CD4-positive, alpha-beta T cell treated with Interleukin-4 for 1 hour (primary cell): Measurements from ENCODE around the gene EZH1.
"Not testable (repeated sequence)": the region's sequence is repeated elsewhere in the genome, so short reads cannot be mapped to it uniquely, and the experiment has no call there.

Source experiments
- DNase-seq, 2 donors: peaks; one replicate each; pipeline ENCODE4 v3.0.0-alpha.2; 2020 to 2022

The EZH1 gene

DNA sequence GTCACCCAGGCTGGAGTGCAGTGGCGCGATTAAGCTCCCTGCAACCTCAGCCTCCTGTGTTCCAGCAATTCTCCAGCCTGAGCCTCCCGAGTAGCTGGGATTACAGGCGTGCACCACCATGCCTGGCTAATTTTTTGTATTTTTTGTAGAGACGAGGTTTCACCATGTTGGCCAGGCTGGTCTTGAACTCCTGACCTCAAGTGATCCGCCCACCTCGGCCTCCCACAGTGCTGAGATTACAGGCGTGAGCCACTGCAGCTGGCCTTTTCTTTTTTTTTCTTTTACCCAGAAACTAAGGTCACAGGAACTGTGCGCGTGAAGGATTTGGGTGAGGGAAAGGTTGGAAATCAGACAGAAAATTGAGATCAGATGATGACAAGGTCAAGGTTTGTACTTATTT is 25.1 kb upstream of the EZH1 start:
- DNase-seq = not testable (repeated sequence)

GRCh38 chr17:42768006-42768405 is 23.2 kb upstream of the EZH1 start:
- not testable (repeated sequence) for DNase-seq

GRCh38 chr17:42767512-42767911 is 22.7 kb upstream of the EZH1 start:
- DNase-seq = no peak

DNA sequence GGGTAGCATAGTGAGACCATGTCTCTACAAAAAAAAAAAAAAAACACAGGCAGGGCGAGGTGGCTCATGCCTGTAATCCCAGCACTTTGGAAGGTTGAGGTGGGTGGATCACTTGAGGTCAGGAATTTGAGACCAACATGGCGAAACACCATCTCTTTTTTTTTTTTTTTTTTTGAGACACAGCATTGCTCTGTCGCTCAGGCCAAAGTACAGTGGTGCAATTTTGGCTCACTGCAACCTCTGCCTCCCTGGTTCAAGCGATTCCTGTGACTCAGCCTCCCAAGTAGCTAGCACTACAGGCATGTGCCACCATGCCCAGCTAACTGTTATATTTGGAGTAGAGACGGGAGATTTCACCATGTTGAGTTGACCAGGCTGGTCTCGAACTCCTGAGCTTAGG is 21.3 kb upstream of the EZH1 start:
- no peak for DNase-seq

DNA sequence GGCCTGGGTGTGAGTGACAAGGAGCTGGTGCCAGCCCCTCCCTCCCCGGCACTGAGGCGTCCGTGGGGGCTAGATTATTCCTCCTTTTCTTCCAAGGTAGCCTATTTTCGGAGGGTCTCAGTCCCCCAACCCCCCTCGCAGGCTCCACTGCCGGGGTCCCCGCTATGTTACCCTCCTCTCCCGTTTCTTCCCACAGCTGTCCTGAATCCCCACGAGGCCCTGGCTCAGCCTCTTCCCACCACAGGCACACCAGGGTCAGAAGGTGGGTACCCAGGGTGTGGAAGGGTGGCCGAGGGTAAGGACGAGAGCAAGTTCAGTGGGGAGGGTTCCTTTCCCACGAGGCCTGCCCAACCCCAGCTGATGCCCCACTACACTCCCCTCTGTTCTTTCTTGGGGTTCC is 16.8 kb upstream of the EZH1 start:
- DNase-seq = no peak

DNA sequence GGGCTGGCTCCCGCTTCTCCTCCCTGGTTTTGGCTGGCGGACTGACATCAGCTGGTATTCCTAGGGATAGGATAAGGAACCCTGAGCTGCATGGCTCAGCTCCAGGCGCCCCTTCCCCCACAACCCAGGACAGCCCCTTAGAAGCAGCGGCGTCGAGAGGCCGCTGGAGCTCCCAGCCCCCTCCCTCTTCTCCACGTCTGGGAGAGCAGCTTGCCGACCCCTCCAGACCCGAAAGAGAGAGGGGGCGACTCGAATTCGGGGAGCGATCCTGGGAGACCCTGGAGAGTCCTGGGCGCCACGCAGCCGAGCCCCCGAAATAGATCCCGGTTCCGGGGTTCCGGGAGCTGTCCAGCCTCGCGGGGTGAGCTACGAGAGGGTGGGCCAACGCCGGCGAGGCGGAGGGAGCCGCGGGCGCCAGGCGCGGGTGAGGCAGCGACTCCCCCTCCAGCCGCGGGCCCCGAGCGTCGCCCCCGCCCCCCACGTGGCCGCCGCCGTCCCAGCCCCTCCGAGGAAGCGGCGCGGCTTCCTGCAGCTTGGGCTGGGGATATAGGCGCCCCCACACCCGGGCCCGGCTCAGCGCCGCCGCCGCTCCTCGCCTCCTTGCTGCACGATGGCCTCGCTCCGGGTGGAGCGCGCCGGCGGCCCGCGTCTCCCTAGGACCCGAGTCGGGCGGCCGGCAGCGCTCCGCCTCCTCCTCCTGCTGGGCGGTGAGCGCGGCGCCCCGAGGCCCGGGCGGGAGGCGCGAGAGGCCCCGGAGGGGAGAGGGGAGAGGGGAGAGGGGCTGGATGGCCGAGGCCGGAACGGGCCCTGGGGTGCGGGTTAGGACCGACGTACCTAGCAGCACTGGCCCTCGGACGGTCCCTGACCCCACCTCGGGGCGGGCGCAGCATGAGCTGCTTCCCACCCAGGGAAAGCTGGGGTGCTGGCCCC is 16.1 kb upstream of the EZH1 start, which contains the start of gene RAMP2:
Gene RAMP2, plus strand, starts transcription at position 576 of the 930 bp plus-strand sequence. Its CDS starts 35 bp downstream, at position 611.
- no peak for DNase-seq

DNA sequence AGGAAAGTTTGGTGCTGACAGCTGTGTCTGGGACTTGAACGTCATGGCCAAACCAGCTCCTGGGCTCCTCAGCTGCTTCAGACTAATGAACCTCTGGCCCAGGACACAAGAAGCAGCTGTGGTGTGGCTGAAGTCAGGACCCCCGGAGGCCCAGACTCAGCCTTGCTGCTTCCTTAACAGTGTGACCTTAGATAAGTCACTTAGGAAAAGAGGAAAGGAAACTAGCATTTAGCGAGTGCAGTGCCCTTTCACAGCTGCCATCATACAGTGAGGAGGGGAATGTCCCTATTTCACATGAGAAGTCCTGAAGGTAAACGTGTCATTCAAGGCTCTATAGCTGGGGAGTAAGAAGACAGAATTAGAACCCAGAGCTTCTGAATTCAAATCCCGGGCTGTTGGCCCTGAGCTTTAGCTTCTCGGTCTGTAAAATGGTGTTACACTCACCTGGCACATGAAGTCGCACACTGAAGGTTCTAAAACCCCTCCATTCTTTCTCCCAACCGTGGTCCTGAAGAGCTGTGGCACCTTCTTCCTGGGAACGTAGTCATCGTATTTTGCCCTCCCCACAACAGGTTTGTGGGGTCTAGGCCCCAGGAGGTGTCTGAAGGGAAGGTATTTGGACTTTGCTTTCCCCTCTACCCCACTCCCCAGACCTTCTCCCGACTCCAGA is 15.3 kb upstream of the EZH1 start:
- peak in 1 of 2 donors; percentile 35 for DNase-seq

- no peak for DNase-seq
Observed at GRCh38 chr17:42754782-42755181, 9.9 kb upstream of the EZH1 start.

DNA sequence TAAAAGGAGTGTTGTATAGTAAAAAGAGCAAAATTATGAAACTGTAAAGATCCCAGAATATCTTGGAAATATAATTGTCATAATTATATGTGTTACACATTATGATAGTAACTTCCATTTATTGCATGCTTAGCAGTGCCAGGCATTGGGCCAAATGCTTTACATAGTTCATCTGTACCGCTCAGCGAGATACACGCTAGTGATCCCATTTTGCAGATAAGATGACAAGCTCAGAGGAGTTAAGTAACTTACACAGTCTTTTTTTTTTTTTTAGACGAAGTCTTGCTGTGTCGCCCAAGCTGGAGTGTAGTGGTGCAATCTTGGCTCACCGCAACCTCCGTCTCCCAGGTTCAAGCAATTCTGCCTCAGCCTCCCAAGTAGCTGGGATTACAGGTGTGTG is 6.8 kb upstream of the EZH1 start:
- DNase-seq = no peak

GRCh38 chr17:42750739-42751344 is 6.0 kb upstream of the EZH1 start:
- DNase-seq = no peak

- no peak for DNase-seq
Observed at GRCh38 chr17:42748908-42749798, 4.3 kb upstream of the EZH1 start.

DNA sequence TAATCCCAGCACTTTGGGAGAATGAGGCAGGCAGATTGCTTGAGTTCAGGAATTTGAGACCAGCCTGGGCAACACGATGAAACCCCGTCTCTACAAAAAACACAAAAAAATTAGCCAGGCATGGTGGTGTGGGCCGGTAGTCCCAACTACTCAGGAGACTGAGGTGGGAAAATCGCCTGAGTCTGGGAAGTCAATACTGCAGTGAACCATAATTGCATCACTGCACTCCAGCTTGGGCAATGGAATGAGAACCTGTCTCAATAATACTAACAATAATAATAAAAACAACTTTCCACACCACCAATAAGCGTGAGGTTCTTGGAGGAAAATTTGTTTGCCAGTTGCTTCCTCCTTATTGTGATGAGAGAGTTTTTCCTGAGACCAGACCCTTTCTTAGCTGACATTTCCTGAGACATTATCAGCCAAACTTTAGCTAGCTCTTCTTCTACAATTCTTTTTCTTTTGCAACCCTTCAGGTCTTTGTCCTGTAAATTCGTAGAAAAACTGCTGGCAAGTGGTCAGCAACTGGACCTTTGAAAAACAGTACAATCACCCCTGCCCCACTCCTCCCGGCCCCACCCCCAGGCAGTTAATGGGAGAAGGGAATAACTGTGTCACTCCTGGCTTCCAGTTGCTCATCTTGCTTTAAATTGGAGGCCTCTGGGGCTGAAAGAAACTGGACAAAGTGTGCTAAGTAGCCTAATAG is 3.5 kb upstream of the EZH1 start:
- DNase-seq = no peak

DNA sequence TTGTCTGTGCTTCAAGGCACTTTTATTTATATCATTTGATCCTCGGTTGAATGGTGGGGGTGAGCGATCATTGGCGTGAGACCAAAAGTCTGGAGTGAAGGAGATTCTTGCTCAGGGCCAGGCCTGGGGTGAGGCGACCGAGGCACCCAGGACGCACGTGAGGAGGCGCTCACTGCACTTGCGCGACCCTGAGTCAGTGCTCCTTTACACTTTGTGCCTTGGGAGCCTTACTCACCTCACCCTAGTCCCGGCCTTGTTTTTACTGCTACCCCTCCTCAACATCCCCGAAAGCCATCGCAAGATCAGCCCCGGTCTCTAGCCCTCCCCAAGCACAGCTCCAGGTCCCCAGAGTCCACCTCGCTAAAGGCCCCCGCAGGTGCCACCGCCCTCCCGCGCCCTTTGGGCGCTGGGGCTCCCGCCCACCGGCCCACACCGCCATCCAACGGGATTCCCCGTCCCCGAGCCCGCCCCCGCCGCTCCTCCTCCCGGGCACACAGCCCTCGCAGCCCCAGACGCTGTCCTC is 496 bp downstream of the EZH1 start:
- DNase-seq = peak in 1 of 2 donors; percentile 61

GRCh38 chr17:42743595-42744282 is 1.1 kb downstream of the EZH1 start:
- DNase-seq = no peak

DNA sequence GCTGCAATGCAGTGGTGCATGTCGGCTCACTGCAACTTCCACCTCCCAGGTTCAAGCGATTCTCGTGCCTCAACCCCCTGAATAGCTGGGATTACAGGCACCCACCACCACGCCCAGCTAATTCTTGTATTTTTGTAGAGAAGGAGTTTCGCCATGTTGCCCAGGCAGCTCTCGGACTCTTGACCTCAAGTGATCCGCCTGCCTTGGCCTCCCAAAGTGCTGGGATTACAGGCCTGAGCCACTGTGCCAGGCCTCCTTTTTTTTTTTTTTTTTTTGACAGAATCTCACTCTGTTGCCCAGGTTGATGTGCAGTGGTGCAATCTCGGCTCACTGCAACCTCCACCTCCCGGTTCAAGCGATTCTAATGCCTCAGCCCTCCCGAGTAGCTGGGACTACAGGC is 1.9 kb downstream of the EZH1 start:
- not testable (repeated sequence) for DNase-seq

DNA sequence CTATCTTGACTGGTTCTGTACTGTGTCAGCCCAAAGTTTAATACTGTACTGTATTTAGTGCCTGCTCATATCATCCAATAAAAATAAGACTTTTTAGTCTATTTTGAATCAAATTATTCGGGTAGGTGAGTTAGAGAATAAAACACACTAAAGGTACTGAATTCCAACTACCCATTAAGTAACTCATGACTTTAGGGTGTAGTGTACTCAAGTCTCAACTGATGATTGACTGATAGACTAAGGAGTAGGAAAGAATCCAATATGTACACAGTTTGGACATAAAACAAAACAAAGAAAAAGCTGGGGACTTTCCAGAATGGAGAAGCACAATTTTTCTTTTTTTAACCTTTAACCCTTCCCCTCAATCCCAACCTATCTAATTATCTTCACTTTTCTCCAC is 4.1 kb downstream of the EZH1 start:
- DNase-seq = no peak

DNA sequence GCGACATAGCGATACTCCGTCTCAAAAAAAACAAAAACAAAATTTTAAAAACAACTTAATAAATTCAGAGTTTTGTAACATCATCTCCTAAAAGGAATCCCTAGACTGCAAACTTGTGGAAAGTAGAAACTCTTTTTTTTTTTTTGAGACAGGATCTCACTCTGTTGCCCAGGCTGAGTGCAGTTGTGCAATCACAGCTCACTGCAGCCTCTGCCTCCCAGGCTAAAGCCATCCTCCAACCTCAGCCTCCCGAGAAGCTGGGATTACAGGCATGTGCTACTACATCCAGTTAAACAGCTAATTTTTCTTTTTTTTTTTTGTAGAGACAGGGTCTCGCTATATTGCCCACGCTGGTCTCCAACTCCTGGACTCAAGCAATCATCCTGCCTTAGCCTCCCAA is 19.7 kb downstream of the EZH1 start:
- DNase-seq = no peak

GRCh38 chr17:42723636-42724035 is 21.2 kb downstream of the EZH1 start:
- DNase-seq = no peak

- DNase-seq = peak; percentile 30 to 74
Observed at GRCh38 chr17:42720996-42721583, 23.8 kb downstream of the EZH1 start.

GRCh38 chr17:42709561-42709960 is 35.3 kb downstream of the EZH1 start:
- DNase-seq = no peak

DNA sequence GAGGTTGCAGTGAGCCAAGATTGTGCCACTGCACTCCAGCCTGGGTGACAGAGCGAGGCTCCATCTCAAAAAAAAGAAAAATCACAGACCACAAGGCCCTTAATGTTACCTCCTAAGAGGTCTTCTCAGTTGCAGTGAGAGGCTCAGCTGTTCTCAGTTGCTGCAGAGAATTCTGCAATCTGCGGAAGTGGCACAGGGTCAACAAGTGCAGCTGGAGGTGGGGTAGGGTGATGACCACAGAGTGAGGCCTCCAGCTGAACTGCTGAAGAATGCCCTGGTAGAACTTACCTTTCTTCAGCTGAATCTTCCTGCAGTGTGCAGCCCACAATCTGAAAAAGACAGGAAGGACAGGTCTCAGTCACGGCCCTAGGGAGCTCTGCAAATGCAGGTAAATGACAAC is 36.3 kb downstream of the EZH1 start:
- no peak for DNase-seq
